Uterus (tissue), 2 donors: Measurements from ENCODE around the gene TPPP.

Experiments used
- CTCF ChIP-seq, 4 experiments: fragments of 200-600 bp in 2 of 4; fragments of 450-650 bp in 2 of 4; sonication (generic) in 2 of 4; IDR thresholded peaks; one replicate each; pipeline ENCODE4 v1.5.1; 2016 to 2019; ENCODE audit warnings: antibody characterized with exemption in 4 of 4, mild to moderate bottlenecking in 2 of 4, moderate library complexity in 1 of 4
- POLR2A ChIP-seq, 2 donors: fragments of 450-650 bp; IDR thresholded peaks; one replicate each; pipeline ENCODE4 v1.6.1; 2016; ENCODE audit warnings: antibody characterized with exemption in 2 of 2, mild to moderate bottlenecking in 1 of 2, moderate library complexity in 1 of 2

GRCh38 chr5:642481-642880 lies 50.7 kb downstream of the TPPP start:
- TF ChIP-seq CTCF (IDR thresholded peaks at IDR 0.05), result no peak
- no peak for TF ChIP-seq POLR2A (IDR thresholded peaks at IDR 0.05)
